ENCODE data around the gene TOR1B.

Gene TOR1B

GRCh38 chr9:129822898-129823541 lies 20.0 kb downstream of the TOR1B start:
- H3K79me2 ChIP-seq (ENCODE audit: insufficient read depth, low read depth): peaks cover 10% of the 10 kb centered on the region
- H2AFZ ChIP-seq (ENCODE audit: low read depth): no peak overlapping the region
- no peak overlapping the region for H3K27ac ChIP-seq
- H3K4me2 ChIP-seq: peak overlapping the region; percentile 57; the same call in 1 of the 2 replicates
- H3K9ac ChIP-seq: no peak overlapping the region
- H4K20me1 ChIP-seq (ENCODE audit: insufficient read depth): no peaks in the 10 kb centered on the region
- TF ChIP-seq CTCF (conservative IDR thresholded peaks at IDR 0.05; ENCODE audit: low read depth, low read length): no peak
- 0 out of 2 replicates have a peak, but pooled peaks cover 3% of the 10 kb centered on the region for H3K36me3 ChIP-seq (ENCODE audit: insufficient read depth)
- peaks cover 3% of the 10 kb centered on the region for H3K4me1 ChIP-seq (ENCODE audit: low read depth, poor library complexity, severe bottlenecking)
- H3K27me3 ChIP-seq (ENCODE audit: insufficient read depth, low read depth): no peaks in the 10 kb centered on the region
- no peak overlapping the region for H3K4me3 ChIP-seq (IDR thresholded peaks at IDR 0.05; ENCODE audit: insufficient read depth, low read depth, low read length)

- no peak for TF ChIP-seq CTCF (conservative IDR thresholded peaks at IDR 0.05; ENCODE audit: low read depth, low read length)
- Histone ChIP-seq H3K4me1 (ENCODE audit: low read depth, poor library complexity, severe bottlenecking) (peaks cover 3% of the 10 kb centered on the region), H2AFZ (ENCODE audit: low read depth) (peak overlapping the region; percentile 66), H3K4me3 (IDR thresholded peaks at IDR 0.05; ENCODE audit: insufficient read depth, low read depth, low read length) (no peak overlapping the region), H3K79me2 (ENCODE audit: insufficient read depth, low read depth) (peaks cover 10% of the 10 kb centered on the region), H3K27me3 (ENCODE audit: insufficient read depth, low read depth) (no peaks in the 10 kb centered on the region), H3K27ac (peak overlapping the region; percentile 43), H3K9ac (peak overlapping the region; percentile 82), H3K4me2 (peak overlapping the region; percentile 32; the same call in 1 of the 2 replicates), H3K36me3 (ENCODE audit: insufficient read depth) (0 out of 2 replicates have a peak, but pooled peaks cover 3% of the 10 kb centered on the region), H4K20me1 (ENCODE audit: insufficient read depth) (no peaks in the 10 kb centered on the region)
Observed at GRCh38 chr9:129823542-129823934, 20.6 kb downstream of the TOR1B start.

DNA sequence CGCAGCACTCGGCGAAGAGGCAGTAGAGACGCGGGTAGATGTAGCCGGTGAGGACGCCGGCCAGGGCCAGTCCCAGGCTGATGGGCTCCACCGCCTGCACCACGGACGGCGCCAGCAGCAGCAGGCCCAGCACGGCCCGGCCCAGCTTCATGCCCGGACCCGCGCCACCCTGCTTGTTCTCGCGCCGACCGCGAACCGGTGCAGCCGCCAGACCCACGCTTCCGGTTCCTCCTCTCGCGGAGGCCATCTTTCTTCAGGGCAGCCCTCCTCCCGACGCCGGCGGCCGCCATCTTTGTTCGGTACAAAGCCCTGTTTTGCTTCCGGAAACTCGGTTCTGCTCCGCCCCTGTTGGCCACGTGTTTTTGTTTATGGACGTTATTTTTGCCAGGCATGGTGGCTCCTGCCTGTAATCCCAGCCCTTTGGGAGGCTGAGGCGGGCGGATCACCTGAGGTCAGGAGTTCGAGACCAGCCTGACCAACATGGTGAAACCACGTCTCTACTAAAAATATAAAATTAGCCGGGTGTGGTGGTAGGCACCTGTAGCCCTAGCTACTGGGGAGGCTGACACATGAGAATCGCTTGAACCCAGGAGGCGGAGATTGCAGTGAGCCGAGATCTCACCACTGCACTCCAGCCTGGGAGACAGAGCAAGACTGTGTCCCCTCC lies 21.1 kb downstream of the TOR1B start, which contains the start of gene TOR1A:
TOR1A (minus strand) TSS at position 202 of the 667 bp plus-strand sequence; CDS start at position 151, 51 bp downstream.
- peaks cover 10% of the 10 kb centered on the region for H3K79me2 ChIP-seq (ENCODE audit: insufficient read depth, low read depth)
- no peak within 1 kb of the TSS for H3K4me3 ChIP-seq (IDR thresholded peaks at IDR 0.05; ENCODE audit: insufficient read depth, low read depth, low read length)
- H4K20me1 ChIP-seq (ENCODE audit: insufficient read depth): no peaks in the 10 kb centered on the region
- peak within 1 kb of the TSS; percentile 82 for H3K9ac ChIP-seq
- peaks cover 3% of the 10 kb centered on the region for H3K4me1 ChIP-seq (ENCODE audit: low read depth, poor library complexity, severe bottlenecking)
- H3K27me3 ChIP-seq (ENCODE audit: insufficient read depth, low read depth): no peaks in the 10 kb centered on the region
- 0 out of 2 replicates have a peak, but pooled peaks cover 3% of the 10 kb centered on the region for H3K36me3 ChIP-seq (ENCODE audit: insufficient read depth)
- H3K4me2 ChIP-seq: peak within 1 kb of the TSS; percentile 57; the same call in 1 of the 2 replicates
- peak within 1 kb of the TSS; percentile 66 for H2AFZ ChIP-seq (ENCODE audit: low read depth)
- H3K27ac ChIP-seq: peak within 1 kb of the TSS; percentile 43
- TF ChIP-seq CTCF (conservative IDR thresholded peaks at IDR 0.05; ENCODE audit: low read depth, low read length): no peak

GRCh38 chr9:129826344-129826743 lies 23.4 kb downstream of the TOR1B start:
- no peak overlapping the region for H3K4me3 ChIP-seq (IDR thresholded peaks at IDR 0.05; ENCODE audit: insufficient read depth, low read depth, low read length)
- no peaks in the 10 kb centered on the region for H4K20me1 ChIP-seq (ENCODE audit: insufficient read depth)
- H3K4me2 ChIP-seq: no peak overlapping the region
- no peak for TF ChIP-seq CTCF (conservative IDR thresholded peaks at IDR 0.05; ENCODE audit: low read depth, low read length)
- no peak overlapping the region for H3K9ac ChIP-seq
- 0 out of 2 replicates have a peak, but pooled peaks cover under 1% of the 10 kb centered on the region for H3K36me3 ChIP-seq (ENCODE audit: insufficient read depth)
- peaks cover 3% of the 10 kb centered on the region for H3K4me1 ChIP-seq (ENCODE audit: low read depth, poor library complexity, severe bottlenecking)
- peaks cover 10% of the 10 kb centered on the region for H3K79me2 ChIP-seq (ENCODE audit: insufficient read depth, low read depth)
- H2AFZ ChIP-seq (ENCODE audit: low read depth): no peak overlapping the region
- no peak overlapping the region for H3K27ac ChIP-seq
- no peaks in the 10 kb centered on the region for H3K27me3 ChIP-seq (ENCODE audit: insufficient read depth, low read depth)

Data from KMS-11 (cell line).